DOHH2 (cell line): ENCODE results near the gene CTAGE1.
"Not testable (repeated sequence)": the region's sequence is repeated elsewhere in the genome, so short reads cannot be mapped to it uniquely, and the experiment has no call there.

ENCODE experiments used
- H3F3A ChIP-seq: fragments of 200-600 bp; sonication (generic), shearing (Covaris generic); 2 replicates; pipeline ENCODE4 v1.6.0; 2016; ENCODE audit warnings: antibody characterized with exemption, mild to moderate bottlenecking; ENCODE audit not compliant: control insufficient read depth, insufficient read depth
- H3K27ac ChIP-seq: fragments of 200-600 bp; sonication (generic); 2 replicates; pipeline ENCODE4 v1.5.1; 2014; ENCODE audit warnings: low read depth, mild to moderate bottlenecking, low read length, moderate library complexity
- H3K27me3 ChIP-seq: fragments of 200-600 bp; sonication (generic); 2 replicates; pipeline ENCODE4 v1.6.1; 2014; ENCODE audit warnings: mild to moderate bottlenecking, low read length, mixed read lengths; ENCODE audit not compliant: control insufficient read depth
- H3K36me3 ChIP-seq: fragments of 200-600 bp; sonication (generic); 2 replicates; pipeline ENCODE4 v1.6.1; 2014; ENCODE audit warnings: mild to moderate bottlenecking, low read length, moderate library complexity, mixed read lengths; ENCODE audit not compliant: control insufficient read depth
- H3K4me1 ChIP-seq: fragments of 200-600 bp; sonication (generic); 2 replicates; pipeline ENCODE4 v1.6.1; 2014; ENCODE audit warnings: mild to moderate bottlenecking, low read length, mixed read lengths; ENCODE audit not compliant: control insufficient read depth
- H3K4me2 ChIP-seq: fragments of 200-600 bp; sonication (generic); 2 replicates; pipeline ENCODE4 v1.6.0; 2014; ENCODE audit warnings: mild to moderate bottlenecking, low read length, moderate library complexity
- H3K4me3 ChIP-seq: fragments of 200-600 bp; sonication (generic); 2 replicates; pipeline ENCODE4 v1.5.1; 2014; ENCODE audit warnings: mild to moderate bottlenecking, low read length, mixed read lengths
- H3K79me2 ChIP-seq: fragments of 200-600 bp; sonication (generic); 2 replicates; pipeline ENCODE4 v1.6.1; 2014; ENCODE audit warnings: mild to moderate bottlenecking, low read length, mixed read lengths; ENCODE audit not compliant: control insufficient read depth
- H3K9me2 ChIP-seq: fragments of 200-600 bp; sonication (generic); replicated peaks from 2 replicates; pipeline ENCODE4 v1.6.1; 2014; ENCODE audit warnings: mild to moderate bottlenecking, low read length, mixed read lengths; ENCODE audit not compliant: control insufficient read depth
- H3K9me3 ChIP-seq: fragments of 200-600 bp; sonication (generic); 2 replicates; pipeline ENCODE4 v1.6.1; 2014; ENCODE audit warnings: antibody characterized with exemption, low read length, mixed read lengths; ENCODE audit not compliant: control insufficient read depth, insufficient read depth
- H4K20me1 ChIP-seq: fragments of 200-600 bp; sonication (generic); 2 replicates; pipeline ENCODE4 v1.6.0; 2014; ENCODE audit warnings: low read depth, mild to moderate bottlenecking, antibody characterized with exemption, low read length, moderate library complexity; ENCODE audit not compliant: control insufficient read depth, insufficient read depth
- EZH2phosphoT487 ChIP-seq: fragments of 200-600 bp; sonication (generic); IDR thresholded peaks from 2 replicates; pipeline ENCODE4 v1.6.1; 2017; ENCODE audit warnings: borderline replicate concordance, mild to moderate bottlenecking, antibody characterized with exemption, low read length, moderate library complexity, mixed read lengths
- TF ChIP-seq, protein P1 (sequence below): fragments of 200-600 bp; sonication (generic); IDR thresholded peaks from one replicate; pipeline ENCODE4 v1.5.1; 2014; ENCODE audit warnings: antibody characterized with exemption, mild to moderate bottlenecking, low read depth, low read length; ENCODE audit not compliant: poor library complexity, severe bottlenecking

The CTAGE1 gene

GRCh38 chr18:22452226-22452668, 34.5 kb upstream of the CTAGE1 start:
- Histone ChIP-seq H3K4me2 (no peak overlapping the region), H3K4me1 (no peaks in the 10 kb centered on the region), H3K9me2 (no peaks in the 10 kb centered on the region), H4K20me1 (no peaks in the 10 kb centered on the region), H3K9me3 (no peaks in the 10 kb centered on the region; the same call in 1 of the 2 replicates), H3K36me3 (no peaks in the 10 kb centered on the region), H3F3A (no peaks in the 10 kb centered on the region), H3K4me3 (no peak overlapping the region), H3K79me2 (no peaks in the 10 kb centered on the region), H3K27ac (no peak overlapping the region), H3K27me3 (no peaks in the 10 kb centered on the region)
- TF ChIP-seq, protein P1, sequence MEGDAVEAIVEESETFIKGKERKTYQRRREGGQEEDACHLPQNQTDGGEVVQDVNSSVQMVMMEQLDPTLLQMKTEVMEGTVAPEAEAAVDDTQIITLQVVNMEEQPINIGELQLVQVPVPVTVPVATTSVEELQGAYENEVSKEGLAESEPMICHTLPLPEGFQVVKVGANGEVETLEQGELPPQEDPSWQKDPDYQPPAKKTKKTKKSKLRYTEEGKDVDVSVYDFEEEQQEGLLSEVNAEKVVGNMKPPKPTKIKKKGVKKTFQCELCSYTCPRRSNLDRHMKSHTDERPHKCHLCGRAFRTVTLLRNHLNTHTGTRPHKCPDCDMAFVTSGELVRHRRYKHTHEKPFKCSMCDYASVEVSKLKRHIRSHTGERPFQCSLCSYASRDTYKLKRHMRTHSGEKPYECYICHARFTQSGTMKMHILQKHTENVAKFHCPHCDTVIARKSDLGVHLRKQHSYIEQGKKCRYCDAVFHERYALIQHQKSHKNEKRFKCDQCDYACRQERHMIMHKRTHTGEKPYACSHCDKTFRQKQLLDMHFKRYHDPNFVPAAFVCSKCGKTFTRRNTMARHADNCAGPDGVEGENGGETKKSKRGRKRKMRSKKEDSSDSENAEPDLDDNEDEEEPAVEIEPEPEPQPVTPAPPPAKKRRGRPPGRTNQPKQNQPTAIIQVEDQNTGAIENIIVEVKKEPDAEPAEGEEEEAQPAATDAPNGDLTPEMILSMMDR, result no peak
- TF ChIP-seq EZH2phosphoT487, result no peak

GRCh38 chr18:22451796-22452195, 34.1 kb upstream of the CTAGE1 start:
- TF ChIP-seq, protein P1, result no peak
- no peak for TF ChIP-seq EZH2phosphoT487
- Histone ChIP-seq H3K9me3 (no peaks in the 10 kb centered on the region; the same call in 1 of the 2 replicates), H3K27ac (no peak overlapping the region), H3K36me3 (no peaks in the 10 kb centered on the region), H3K4me3 (no peak overlapping the region), H3K9me2 (no peaks in the 10 kb centered on the region), H4K20me1 (no peaks in the 10 kb centered on the region), H3K27me3 (no peaks in the 10 kb centered on the region), H3K79me2 (no peaks in the 10 kb centered on the region), H3K4me2 (no peak overlapping the region), H3F3A (no peaks in the 10 kb centered on the region), H3K4me1 (no peaks in the 10 kb centered on the region)

DNA sequence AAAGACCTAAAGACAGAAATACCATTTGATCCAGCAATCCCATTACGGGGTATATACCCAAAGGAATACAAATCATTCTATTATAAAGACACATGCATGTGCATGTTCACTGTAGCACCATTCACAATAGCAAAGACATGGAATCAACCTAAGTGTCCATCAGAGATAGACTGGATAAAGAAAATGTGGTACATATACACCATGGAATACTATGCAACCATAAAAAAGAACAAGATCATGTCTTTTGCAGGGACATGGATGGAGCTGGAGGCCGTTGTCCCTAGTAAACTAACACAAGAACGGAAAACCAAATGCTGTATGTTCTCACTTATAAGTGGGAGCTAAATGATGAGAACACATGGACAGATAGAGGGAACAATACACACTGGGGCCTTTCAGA, 33.1 kb upstream of the CTAGE1 start:
- H3K9me2 ChIP-seq, H3K79me2 ChIP-seq, H4K20me1 ChIP-seq, H3F3A ChIP-seq, H3K27me3 ChIP-seq, H3K27ac ChIP-seq, H3K4me1 ChIP-seq, H3K4me2 ChIP-seq, H3K9me3 ChIP-seq, H3K4me3 ChIP-seq, H3K36me3 ChIP-seq: not testable (repeated sequence)

GRCh38 chr18:22450318-22450717, 32.6 kb upstream of the CTAGE1 start:
- not testable (repeated sequence) for H3K9me2 ChIP-seq, H3K4me1 ChIP-seq, H3K79me2 ChIP-seq, H3K27me3 ChIP-seq, H3K27ac ChIP-seq, H3K36me3 ChIP-seq, H3F3A ChIP-seq, H4K20me1 ChIP-seq, H3K4me2 ChIP-seq, H3K9me3 ChIP-seq, H3K4me3 ChIP-seq

- not testable (repeated sequence) for H3K79me2 ChIP-seq, H3K4me3 ChIP-seq, H3K9me3 ChIP-seq, H3K27me3 ChIP-seq, H4K20me1 ChIP-seq, H3F3A ChIP-seq, H3K4me1 ChIP-seq, H3K9me2 ChIP-seq, H3K4me2 ChIP-seq, H3K36me3 ChIP-seq, H3K27ac ChIP-seq
Observed at GRCh38 chr18:22449753-22450152, 32.0 kb upstream of the CTAGE1 start.
